PC-3 (cell line): ENCODE measurements around the gene IMPACT. TPM values are rescaled to one million over a fixed set of nuclear protein-coding genes. Genes with fewer than 3 reads are reported as not detected.

Experiments
- ATAC-seq: fragments of 200-7000 bp; cut with Tn5 transposase; 2 replicates; pipeline ENCODE4 v1.9.1; 2020; ENCODE audit warnings: mild to moderate bottlenecking, moderate library complexity
- BruUV-seq: library from RNA; stranded (reverse); fragments of 400-500 nt; replicated peaks from 2 replicates; lab custom pipeline; 2021; lab: Mats Ljungman, UMichigan
- CTCF ChIA-PET: fragments of 300-600 bp; sonication (Branson Sonifier 250); formaldehyde crosslinking; loops from one replicate; lab custom pipeline; 2022; ENCODE audit warnings: antibody characterized with exemption; lab: Charles Lee
- POLR2A ChIA-PET: fragments of 300-600 bp; sonication (Branson Sonifier 250); formaldehyde crosslinking; loops from one replicate; lab custom pipeline; 2022; ENCODE audit warnings: antibody characterized with exemption; ENCODE audit not compliant: unreplicated experiment; lab: Charles Lee
- DNase-seq: peaks from one replicate; pipeline ENCODE4 v3.0.0-alpha.2; 2015
- H2AFZ ChIP-seq: fragments of 300-600 bp; sonication (generic); 2 replicates; pipeline ENCODE4 v1.6.0; 2016; ENCODE audit warnings: antibody characterized with exemption, low read length
- H3F3A ChIP-seq: fragments of 300-600 bp; sonication (generic); one replicate; pipeline ENCODE4 v1.6.0; 2017; ENCODE audit warnings: antibody characterized with exemption, low read length, control low read depth, mild to moderate bottlenecking; ENCODE audit not compliant: unreplicated experiment
- H3K27ac ChIP-seq: fragments of 300-600 bp; sonication (generic); 2 replicates; pipeline ENCODE4 v1.5.1; 2016; ENCODE audit warnings: mild to moderate bottlenecking, low read length
- H3K27me3 ChIP-seq: fragments of 300-600 bp; sonication (generic); 2 replicates; pipeline ENCODE4 v1.6.1; 2016; ENCODE audit warnings: low read length, mixed read lengths
- H3K36me3 ChIP-seq: fragments of 300-600 bp; sonication (generic); 2 replicates; pipeline ENCODE4 v1.6.1; 2016; ENCODE audit warnings: low read depth, mixed run types, low read length, mixed read lengths
- H3K4me1 ChIP-seq: fragments of 300-600 bp; sonication (generic); 2 replicates; pipeline ENCODE4 v1.5.1; 2016; ENCODE audit warnings: low read length; ENCODE audit not compliant: insufficient read depth
- H3K4me2 ChIP-seq: fragments of 300-600 bp; sonication (generic); 2 replicates; pipeline ENCODE4 v1.6.0; 2016; ENCODE audit warnings: low read length
- H3K4me3 ChIP-seq: fragments of 300-600 bp; sonication (generic); 2 replicates; pipeline ENCODE4 v1.5.1; 2016; ENCODE audit warnings: mild to moderate bottlenecking, low read length, mixed read lengths
- H3K79me2 ChIP-seq: fragments of 300-600 bp; sonication (generic); 2 replicates; pipeline ENCODE4 v1.6.1; 2017; ENCODE audit warnings: low read length, mixed read lengths
- H3K9ac ChIP-seq: fragments of 300-600 bp; sonication (generic); 2 replicates; pipeline ENCODE4 v1.6.0; 2016; ENCODE audit warnings: mild to moderate bottlenecking, low read length
- H3K9me2 ChIP-seq: fragments of 300-600 bp; sonication (generic); replicated peaks from 2 replicates; pipeline ENCODE4 v1.6.1; 2016; ENCODE audit warnings: mixed run types, low read length, mixed read lengths
- H3K9me3 ChIP-seq: fragments of 300-600 bp; sonication (generic); 2 replicates; pipeline ENCODE4 v1.6.1; 2016; ENCODE audit warnings: low read length, mixed read lengths
- H4K20me1 ChIP-seq: fragments of 300-600 bp; sonication (generic); 2 replicates; pipeline ENCODE4 v1.6.1; 2016; ENCODE audit warnings: low read length, mixed read lengths
- EZH2 ChIP-seq: fragments of 300-600 bp; sonication (generic); IDR thresholded peaks from one replicate; pipeline ENCODE4 v1.6.1; 2017; ENCODE audit warnings: antibody characterized with exemption, mild to moderate bottlenecking, low read length; ENCODE audit not compliant: unreplicated experiment
- EZH2phosphoT487 ChIP-seq: fragments of 300-600 bp; sonication (generic); IDR thresholded peaks from 2 replicates; pipeline ENCODE4 v1.6.1; 2018; ENCODE audit warnings: mild to moderate bottlenecking, antibody characterized with exemption, low read length, borderline replicate concordance
- intact Hi-C: fragments of 100-400 bp; cut with micrococcal nuclease; formaldehyde crosslinking; loops from 2 replicates; pipeline ENCODE4 v1.9.0; 2023
- total RNA-seq: library from RNA; depleted of rRNA; stranded (reverse); fragments of >200 nt; gene quantifications from 2 replicates; pipeline ENCODE4 v1.2.3, GENCODE V29; 2014
- TF ChIP-seq, protein P1 (sequence below): fragments of 300-600 bp; sonication (generic); conservative IDR thresholded peaks from 2 replicates; pipeline ENCODE4 v1.5.1; 2017; ENCODE audit warnings: antibody characterized with exemption, low read depth, mild to moderate bottlenecking, low read length

Gene IMPACT
- total RNA-seq, 1 experiment from 2014 or later: 19.9 TPM

DNA sequence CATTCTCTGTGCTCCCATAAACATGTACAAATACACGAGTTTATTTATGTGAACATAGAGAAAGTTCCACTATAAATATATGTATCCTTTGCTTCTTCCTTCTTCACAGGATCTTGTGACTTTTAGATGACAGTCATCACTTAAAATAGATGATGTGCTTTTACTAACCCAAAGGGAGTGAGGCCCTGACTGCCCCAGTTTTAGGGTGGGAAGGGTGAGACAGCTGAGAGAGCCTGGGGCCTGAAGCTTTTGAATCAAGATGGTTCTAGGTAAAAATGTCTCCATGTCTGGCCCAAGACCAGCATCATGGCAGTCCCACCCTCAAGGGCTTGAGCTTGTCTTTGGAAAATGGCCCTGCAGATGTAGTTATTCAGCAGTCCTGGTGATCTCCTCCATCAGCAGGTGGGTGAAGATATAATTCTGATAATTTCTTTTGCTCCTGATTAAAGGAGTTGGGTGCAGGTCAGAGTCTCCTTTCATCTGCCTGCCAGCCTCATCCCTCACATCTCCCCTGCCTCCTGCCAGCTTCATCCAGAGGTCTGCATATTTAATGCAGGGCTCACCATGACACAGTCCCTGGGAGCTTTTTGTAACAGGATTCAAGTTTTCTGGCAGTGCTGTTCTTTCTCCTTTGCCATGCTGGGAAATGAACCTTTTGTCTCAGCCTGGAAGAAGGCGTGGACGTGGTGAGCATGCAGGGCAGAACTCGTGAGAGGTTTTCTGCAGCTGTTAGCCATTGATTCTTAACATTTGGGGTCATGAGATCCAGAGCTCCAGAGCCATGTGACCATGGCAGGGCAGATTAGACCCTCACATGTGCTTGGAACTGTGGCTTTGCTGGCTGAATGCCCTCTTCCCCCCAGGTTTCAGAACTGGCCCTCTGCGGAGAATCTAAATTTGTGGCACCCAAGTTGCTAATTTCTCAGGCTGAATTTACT lies 36.6 kb downstream of the IMPACT start:
- no TSS peak for BruUV-seq
- Histone ChIP-seq H3K9me3 (no peaks in the 10 kb centered on the region), H3K9ac (no peak overlapping the region), H3K27ac (no peak overlapping the region), H3K9me2 (no peaks in the 10 kb centered on the region), H3F3A (no peaks in the 10 kb centered on the region), H4K20me1 (no peaks in the 10 kb centered on the region), H3K4me3 (no peak overlapping the region), H3K36me3 (no peaks in the 10 kb centered on the region), H3K27me3 (no peaks in the 10 kb centered on the region), H3K4me2 (no peak overlapping the region), H2AFZ (no peak overlapping the region), H3K4me1 (no peaks in the 10 kb centered on the region), H3K79me2 (no peaks in the 10 kb centered on the region)
- no peak for DNase-seq
- POLR2A ChIA-PET: no interaction called here
- intact Hi-C loops: no loop called here
- CTCF ChIA-PET: no interaction called here
- TF ChIP-seq EZH2phosphoT487: no peak
- no peak for ATAC-seq

DNA sequence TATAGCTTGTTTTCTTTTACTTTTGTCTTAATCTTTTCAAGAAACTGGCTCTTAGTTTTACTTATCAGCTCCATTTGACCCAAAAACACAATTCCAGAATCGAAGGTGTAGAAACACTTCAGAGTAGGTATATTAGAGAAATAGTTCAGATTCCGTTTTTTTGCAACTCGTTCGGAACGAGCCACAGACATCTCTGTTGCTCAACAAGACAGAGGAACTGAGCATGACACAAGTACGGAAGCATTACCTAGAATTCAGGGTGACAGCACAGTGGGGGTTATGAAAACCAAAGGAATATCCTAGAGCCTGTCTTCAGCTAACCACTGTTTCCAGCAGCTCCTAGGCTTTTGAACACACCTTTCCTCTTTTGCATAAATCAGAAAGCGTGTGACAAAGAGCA lies 39.0 kb downstream of the IMPACT start:
- TF ChIP-seq, protein P1, sequence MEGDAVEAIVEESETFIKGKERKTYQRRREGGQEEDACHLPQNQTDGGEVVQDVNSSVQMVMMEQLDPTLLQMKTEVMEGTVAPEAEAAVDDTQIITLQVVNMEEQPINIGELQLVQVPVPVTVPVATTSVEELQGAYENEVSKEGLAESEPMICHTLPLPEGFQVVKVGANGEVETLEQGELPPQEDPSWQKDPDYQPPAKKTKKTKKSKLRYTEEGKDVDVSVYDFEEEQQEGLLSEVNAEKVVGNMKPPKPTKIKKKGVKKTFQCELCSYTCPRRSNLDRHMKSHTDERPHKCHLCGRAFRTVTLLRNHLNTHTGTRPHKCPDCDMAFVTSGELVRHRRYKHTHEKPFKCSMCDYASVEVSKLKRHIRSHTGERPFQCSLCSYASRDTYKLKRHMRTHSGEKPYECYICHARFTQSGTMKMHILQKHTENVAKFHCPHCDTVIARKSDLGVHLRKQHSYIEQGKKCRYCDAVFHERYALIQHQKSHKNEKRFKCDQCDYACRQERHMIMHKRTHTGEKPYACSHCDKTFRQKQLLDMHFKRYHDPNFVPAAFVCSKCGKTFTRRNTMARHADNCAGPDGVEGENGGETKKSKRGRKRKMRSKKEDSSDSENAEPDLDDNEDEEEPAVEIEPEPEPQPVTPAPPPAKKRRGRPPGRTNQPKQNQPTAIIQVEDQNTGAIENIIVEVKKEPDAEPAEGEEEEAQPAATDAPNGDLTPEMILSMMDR: no peak
- TF ChIP-seq EZH2 (no peak), EZH2phosphoT487 (no peak)
- no peak for DNase-seq
- Histone ChIP-seq H4K20me1 (no peaks in the 10 kb centered on the region), H3K79me2 (no peaks in the 10 kb centered on the region), H3K27ac (no peak overlapping the region), H3K9me3 (no peaks in the 10 kb centered on the region), H3K4me3 (no peak overlapping the region), H3K36me3 (no peaks in the 10 kb centered on the region), H3K27me3 (no peaks in the 10 kb centered on the region), H3K4me1 (no peaks in the 10 kb centered on the region), H2AFZ (no peak overlapping the region), H3K9ac (no peak overlapping the region), H3K4me2 (no peak overlapping the region), H3F3A (no peaks in the 10 kb centered on the region), H3K9me2 (no peaks in the 10 kb centered on the region)
- BruUV-seq: no TSS peak
- POLR2A ChIA-PET: no interaction called here
- CTCF ChIA-PET: no interaction called here
- intact Hi-C loops: no loop called here
- ATAC-seq: no peak

DNA sequence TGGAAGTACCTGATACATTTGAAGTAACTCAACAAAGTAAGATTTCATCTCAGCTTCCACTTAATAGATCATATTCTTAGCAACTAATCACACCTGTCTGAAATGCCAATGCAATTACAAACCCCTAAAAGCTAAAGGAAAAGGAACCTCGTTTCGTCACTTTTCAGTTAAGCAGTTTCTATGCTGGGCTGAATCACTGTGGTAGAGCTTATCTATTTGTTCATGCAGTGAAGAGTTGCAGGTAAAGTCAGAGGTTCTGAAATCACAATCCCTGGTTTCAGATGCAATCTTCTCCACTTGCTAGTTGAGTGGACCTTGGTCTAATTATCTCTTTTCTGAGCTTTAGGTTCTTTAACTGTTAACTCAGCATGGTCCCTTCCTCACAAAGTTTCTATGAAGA lies 40.3 kb downstream of the IMPACT start:
- H3K9me2 ChIP-seq: no peaks in the 10 kb centered on the region
- DNase-seq: no peak
- no peak overlapping the region for H3K4me2 ChIP-seq
- no peaks in the 10 kb centered on the region for H3K36me3 ChIP-seq
- H3K79me2 ChIP-seq: no peaks in the 10 kb centered on the region
- H4K20me1 ChIP-seq: no peaks in the 10 kb centered on the region
- no peaks in the 10 kb centered on the region for H3K27me3 ChIP-seq
- ChIA-PET POLR2A (no interaction called here), CTCF (interaction anchor here (0.6 kb wide), 1 partner anchor 69 kb away, joined by 5 read pairs; the partner anchor contains the start of gene OSBPL1A)
- no peak overlapping the region for H2AFZ ChIP-seq
- H3F3A ChIP-seq: no peaks in the 10 kb centered on the region
- H3K27ac ChIP-seq: no peak overlapping the region
- H3K9ac ChIP-seq: no peak overlapping the region
- intact Hi-C loops: no loop called here
- no TSS peak for BruUV-seq
- ATAC-seq: no peak
- no peaks in the 10 kb centered on the region for H3K9me3 ChIP-seq
- TF ChIP-seq, protein P1: no peak
- TF ChIP-seq EZH2 (no peak), EZH2phosphoT487 (no peak)
- no peaks in the 10 kb centered on the region for H3K4me1 ChIP-seq
- H3K4me3 ChIP-seq: no peak overlapping the region
